ENCODE results near the gene CARMIL1. TPM values are rescaled to one million over a fixed set of nuclear protein-coding genes. Genes with fewer than 3 reads are reported as not detected.
A peak's percentile ranks its signal among the peaks of the same experiment; 100 is the strongest.
"Not testable (repeated sequence)": the region's sequence is repeated elsewhere in the genome, so short reads cannot be mapped to it uniquely, and the experiment has no call there.

Gene CARMIL1
- total and polyA plus RNA-seq, 10 of the 15 experiments (the other 5 are each of a cell fraction or from before 2014, with no cell fraction given), result 6.4 to 18.1 (median 10.3) TPM

GRCh38 chr6:25298523-25298865, 19.3 kb downstream of the CARMIL1 start:
- H4K20me1 ChIP-seq (ENCODE audit: control insufficient read depth, insufficient read depth); RAD21 ChIA-PET (ENCODE audit: unreplicated experiment); H3K4me3 ChIP-seq; H3K27ac ChIP-seq (ENCODE audit: control insufficient read depth, insufficient read depth); H3K27me3 ChIP-seq (replicated peaks in 1 of 2; ENCODE audit: control insufficient read depth in 2 of 2, insufficient read depth in 2 of 2, low read length in 1 of 2); H3K9me3 ChIP-seq (replicated peaks; ENCODE audit: control insufficient read depth, insufficient read depth, low read length); H2AFZ ChIP-seq (ENCODE audit: control insufficient read depth, low read depth, low read length); H3K4me2 ChIP-seq (ENCODE audit: control insufficient read depth, insufficient read depth); H3K4me1 ChIP-seq (ENCODE audit: control insufficient read depth, insufficient read depth, low read length); H3K79me2 ChIP-seq (ENCODE audit: control insufficient read depth, insufficient read depth, low read length); in situ Hi-C loops (cut with MboI); BruUV-seq (replicated peaks); H3K9ac ChIP-seq (ENCODE audit: control insufficient read depth, insufficient read depth, low read length); FAIRE-seq; DNase-seq (ENCODE audit: low read depth, low spot score); H3K36me3 ChIP-seq (ENCODE audit: control insufficient read depth in 2 of 2, insufficient read depth in 2 of 2, low read length in 1 of 2); intact Hi-C loops (cut with micrococcal nuclease; ENCODE audit: unreplicated experiment): not testable (repeated sequence)
- POLR2A ChIA-PET, result interaction anchor here (0.6 kb wide), 1 partner anchor 58 kb away, joined by 3 read pairs; no protein-coding TSS in a partner anchor
- peak; percentile 32; the same call in 1 of the 3 replicates for ATAC-seq
- CTCF ChIA-PET, result interaction anchor here (1.2 to 1.3 kb wide), 2 partner anchors 13 to 36 kb away, joined by 3 read pairs; no protein-coding TSS in a partner anchor
- SMC1A ChIA-PET (ENCODE audit: uncharacterized antibody, unreplicated experiment), result interaction anchor here (1.3 kb wide), 1 partner anchor 71 kb away, joined by 4 read pairs; no protein-coding TSS in a partner anchor
- WGBS (ENCODE audit: insufficient coverage, insufficient replicate concordance, low lambda C conversion rate, missing lambda C conversion rate), result 82% methylated on average over 7 of the region's 8 CpGs

- no peak overlapping the region for H2AFZ ChIP-seq (ENCODE audit: control insufficient read depth, low read depth, low read length)
Measured at GRCh38 chr6:25301362-25301761, 22.2 kb downstream of the CARMIL1 start.

More at GRCh38 chr6:25301362-25301761, 22.2 kb downstream of the CARMIL1 start:
- WGBS (ENCODE audit: insufficient coverage, insufficient replicate concordance, low lambda C conversion rate, missing lambda C conversion rate), result 2% methylated on average over 3 of the region's 3 CpGs
- Histone ChIP-seq H3K79me2 (ENCODE audit: control insufficient read depth, insufficient read depth, low read length) (no peaks in the 10 kb centered on the region), H3K4me2 (ENCODE audit: control insufficient read depth, insufficient read depth) (no peak overlapping the region), H3K4me1 (ENCODE audit: control insufficient read depth, insufficient read depth, low read length) (peaks cover 5% of the 10 kb centered on the region; the same call in 1 of the 2 replicates), H3K9ac (ENCODE audit: control insufficient read depth, insufficient read depth, low read length) (no peak overlapping the region), H3K9me3 (replicated peaks; ENCODE audit: control insufficient read depth, insufficient read depth, low read length) (no peaks in the 10 kb centered on the region), H4K20me1 (ENCODE audit: control insufficient read depth, insufficient read depth) (no peaks in the 10 kb centered on the region), H3K36me3 (ENCODE audit: control insufficient read depth in 2 of 2, insufficient read depth in 2 of 2, low read length in 1 of 2) (no peaks in the 10 kb centered on the region), H3K4me3 (no peak overlapping the region), H3K27me3 (replicated peaks in 1 of 2; ENCODE audit: control insufficient read depth in 2 of 2, insufficient read depth in 2 of 2, low read length in 1 of 2) (no peaks in the 10 kb centered on the region), H3K27ac (ENCODE audit: control insufficient read depth, insufficient read depth) (no peak overlapping the region)
- ATAC-seq (peak; percentile 78), FAIRE-seq (no peak), DNase-seq (ENCODE audit: low read depth, low spot score) (no peak)
- TF ChIP-seq RBBP5 (conservative IDR thresholded peaks at IDR 0.05) (no peak), SPI1 (IDR thresholded peaks at IDR 0.05; ENCODE audit: borderline replicate concordance, insufficient read depth, low read depth, low read length) (peak; percentile 76; the same call in 1 of the 2 replicates), RCOR1 (conservative IDR thresholded peaks at IDR 0.05; ENCODE audit: low read depth, low read length) (no peak), CHD1 (IDR thresholded peaks at IDR 0.05; ENCODE audit: low read depth, low read length) (no peak)
- intact Hi-C loops (cut with micrococcal nuclease; ENCODE audit: unreplicated experiment) (no loop called here), in situ Hi-C loops (cut with MboI) (no loop called here)
- POLR2A ChIA-PET, result no interaction called here
- RAD21 ChIA-PET (ENCODE audit: unreplicated experiment), result interaction anchor here (0.8 to 1.5 kb wide), 7 partner anchors 9 to 147 kb away, joined by 3 to 7 read pairs (median 3); partner anchors contain the start of gene CARMIL1
- SMC1A ChIA-PET (ENCODE audit: uncharacterized antibody, unreplicated experiment), result interaction anchor here (1.4 to 2.5 kb wide), 4 partner anchors 19 to 189 kb away, joined by 3 to 7 read pairs (median 6); no protein-coding TSS in a partner anchor
- BruUV-seq (replicated peaks), result no TSS peak
- CTCF ChIA-PET, result interaction anchor here (1.1 to 1.8 kb wide), 5 partner anchors 10 to 189 kb away, joined by 3 to 7 read pairs (median 3); no protein-coding TSS in a partner anchor
